C4-2B (cell line): Measurements from ENCODE around the gene CORO2B.

Experiments
- ZFX ChIP-seq: fragments of 450-650 bp; IDR thresholded peaks from 2 replicates; pipeline ENCODE4 v1.6.1; 2017
- TF ChIP-seq, protein P1 (sequence below): fragments of 450-650 bp; conservative IDR thresholded peaks from 2 replicates; pipeline ENCODE4 v1.5.1; 2017; ENCODE audit warnings: mild to moderate bottlenecking

DNA sequence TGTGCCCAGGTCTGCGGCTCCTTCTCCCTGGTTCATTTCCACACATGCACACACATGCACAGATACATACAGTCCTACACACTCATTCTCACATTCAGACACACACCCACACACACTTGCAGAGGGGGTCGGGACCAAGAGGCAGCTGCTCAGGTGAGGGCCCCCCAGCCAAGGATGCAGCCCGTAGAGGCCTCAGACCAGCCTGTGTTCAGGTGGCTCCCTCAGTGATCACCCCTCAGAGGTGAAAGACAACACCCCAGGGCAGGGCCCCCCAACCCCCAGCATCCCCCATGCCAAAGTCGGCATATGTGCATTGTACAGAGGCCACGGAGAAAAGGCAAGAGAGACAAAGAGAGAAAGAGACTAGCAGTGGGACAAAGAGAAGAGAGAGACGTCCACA, 5.9 kb upstream of the CORO2B start:
- TF ChIP-seq, protein P1, sequence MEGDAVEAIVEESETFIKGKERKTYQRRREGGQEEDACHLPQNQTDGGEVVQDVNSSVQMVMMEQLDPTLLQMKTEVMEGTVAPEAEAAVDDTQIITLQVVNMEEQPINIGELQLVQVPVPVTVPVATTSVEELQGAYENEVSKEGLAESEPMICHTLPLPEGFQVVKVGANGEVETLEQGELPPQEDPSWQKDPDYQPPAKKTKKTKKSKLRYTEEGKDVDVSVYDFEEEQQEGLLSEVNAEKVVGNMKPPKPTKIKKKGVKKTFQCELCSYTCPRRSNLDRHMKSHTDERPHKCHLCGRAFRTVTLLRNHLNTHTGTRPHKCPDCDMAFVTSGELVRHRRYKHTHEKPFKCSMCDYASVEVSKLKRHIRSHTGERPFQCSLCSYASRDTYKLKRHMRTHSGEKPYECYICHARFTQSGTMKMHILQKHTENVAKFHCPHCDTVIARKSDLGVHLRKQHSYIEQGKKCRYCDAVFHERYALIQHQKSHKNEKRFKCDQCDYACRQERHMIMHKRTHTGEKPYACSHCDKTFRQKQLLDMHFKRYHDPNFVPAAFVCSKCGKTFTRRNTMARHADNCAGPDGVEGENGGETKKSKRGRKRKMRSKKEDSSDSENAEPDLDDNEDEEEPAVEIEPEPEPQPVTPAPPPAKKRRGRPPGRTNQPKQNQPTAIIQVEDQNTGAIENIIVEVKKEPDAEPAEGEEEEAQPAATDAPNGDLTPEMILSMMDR, result no peak
- no peak for TF ChIP-seq ZFX
